HG03175 (cell line): ENCODE measurements around the gene ZBTB7C.
A peak's percentile ranks its signal among the peaks of the same experiment; 100 is the strongest.

ENCODE experiments used
- ATAC-seq: cut with Tn5 transposase; IDR thresholded peaks from one replicate; pipeline ENCODE4 v1.9.1; 2021; ENCODE audit warnings: mild to moderate bottlenecking, moderate library complexity; ENCODE audit not compliant: unreplicated experiment

Gene ZBTB7C

DNA sequence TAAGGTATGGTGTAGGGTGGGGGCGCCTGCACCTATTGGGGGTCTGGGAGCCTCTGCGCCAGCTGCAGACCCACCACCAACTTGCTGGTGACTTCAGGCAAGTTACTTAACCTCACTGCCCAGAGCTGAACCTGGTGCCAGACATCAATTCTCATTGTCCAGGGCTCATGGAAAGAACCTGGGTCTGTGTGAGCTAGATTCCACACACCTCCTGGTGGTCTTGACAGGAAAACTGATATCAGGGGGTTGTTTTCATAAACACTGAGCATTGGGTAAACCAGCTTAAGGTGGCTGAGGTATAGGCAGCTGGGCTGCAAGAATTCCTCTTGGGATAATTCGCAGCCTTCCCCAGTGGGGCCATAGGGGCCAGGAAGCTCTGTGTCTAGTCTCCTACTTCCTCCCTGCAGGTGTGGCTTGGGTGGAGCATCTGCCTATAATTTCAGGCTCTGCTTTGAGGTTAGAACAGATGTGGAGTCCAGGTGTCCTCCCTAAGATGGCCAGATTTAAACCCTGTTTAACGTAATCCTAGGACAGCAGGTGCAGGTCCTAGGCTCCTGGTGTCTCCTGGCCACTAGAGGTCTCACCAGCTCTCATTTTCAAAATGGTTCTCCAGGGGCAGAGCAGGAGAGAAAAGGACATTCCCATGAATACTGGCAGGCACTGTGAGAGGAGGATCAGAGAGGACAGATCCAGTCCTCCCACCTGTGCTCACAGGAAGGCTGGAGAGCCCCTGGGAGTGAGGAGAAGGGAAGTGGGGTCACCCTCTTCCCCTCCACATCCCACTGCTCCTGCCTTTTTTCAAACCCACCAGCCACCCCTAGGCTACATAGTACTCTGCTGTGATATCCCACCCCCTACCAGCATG lies 378.3 kb downstream of the ZBTB7C start:
- no peak for ATAC-seq

GRCh38 chr18:48029296-48029986 lies 379.7 kb downstream of the ZBTB7C start:
- ATAC-seq, result no peak

DNA sequence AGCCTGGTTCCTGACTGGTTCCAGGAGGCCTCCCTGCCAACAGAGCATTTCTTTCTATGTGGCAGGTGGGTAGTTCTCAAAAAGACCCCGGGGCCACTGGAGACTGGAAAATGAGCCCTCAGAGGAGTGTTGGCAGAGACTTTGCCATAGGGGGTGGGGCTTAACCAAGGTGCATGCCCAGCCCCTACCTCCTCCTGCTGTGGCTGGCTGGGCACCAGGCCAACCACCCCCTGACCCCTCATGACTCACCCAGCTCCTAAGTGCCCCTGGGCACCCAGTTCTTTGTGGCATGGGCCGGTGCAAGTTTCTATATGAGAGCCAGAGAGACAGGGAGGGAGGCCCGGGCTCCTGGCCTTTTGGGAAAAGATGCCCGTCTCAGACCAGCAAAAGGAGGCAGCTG lies 380.5 kb downstream of the ZBTB7C start:
- ATAC-seq, result no peak

DNA sequence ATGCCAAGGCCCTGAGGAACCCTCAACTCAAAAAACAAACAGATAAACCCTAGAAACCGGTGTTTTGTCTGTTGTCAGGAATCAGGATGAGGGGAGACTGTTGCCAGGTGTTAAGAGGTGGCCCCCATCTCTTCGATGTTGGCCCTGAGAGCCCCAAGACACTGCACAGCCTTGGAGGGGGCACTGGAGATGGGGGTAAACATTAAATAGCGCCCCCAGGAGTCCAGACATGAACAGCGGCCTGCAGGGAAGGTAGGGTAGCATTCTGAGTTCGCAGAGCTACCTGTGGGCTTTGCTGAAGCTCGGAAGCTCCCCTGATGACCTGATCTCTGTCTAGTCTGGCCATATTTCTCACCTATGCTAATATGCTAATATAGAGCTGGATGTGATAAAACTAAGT lies 381.1 kb downstream of the ZBTB7C start:
- no peak for ATAC-seq

DNA sequence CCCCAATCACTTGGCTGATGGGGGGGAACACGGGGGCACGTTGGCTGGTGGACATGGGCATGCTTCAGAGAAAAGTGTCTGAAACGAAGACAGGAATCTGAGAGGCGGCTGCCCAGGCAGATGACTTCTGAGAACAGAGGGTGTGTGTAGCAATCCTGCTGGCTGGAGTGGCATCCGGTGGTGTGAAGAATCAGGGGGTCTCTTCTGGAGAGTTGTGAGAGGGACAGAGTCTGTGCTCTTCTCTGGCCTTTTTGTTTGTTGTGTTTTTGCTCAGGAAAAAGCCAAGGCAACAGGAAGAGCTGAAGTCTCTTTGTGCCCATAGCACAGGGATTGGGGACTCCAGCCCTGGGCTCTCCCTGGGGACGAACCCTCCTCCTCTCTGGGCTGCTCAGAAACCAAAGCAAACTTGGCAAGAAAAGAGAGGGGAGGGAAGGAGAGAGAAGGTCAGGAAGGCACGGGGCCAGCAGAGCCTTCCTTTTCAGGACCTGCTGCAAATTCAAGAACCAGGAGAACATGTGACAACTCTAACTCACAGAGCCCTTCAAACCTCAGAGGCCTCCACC lies 381.7 kb downstream of the ZBTB7C start:
- no peak for ATAC-seq

GRCh38 chr18:48026216-48026615 lies 383.0 kb downstream of the ZBTB7C start:
- ATAC-seq, result no peak

GRCh38 chr18:48024881-48025660 lies 384.1 kb downstream of the ZBTB7C start:
- no peak for ATAC-seq

DNA sequence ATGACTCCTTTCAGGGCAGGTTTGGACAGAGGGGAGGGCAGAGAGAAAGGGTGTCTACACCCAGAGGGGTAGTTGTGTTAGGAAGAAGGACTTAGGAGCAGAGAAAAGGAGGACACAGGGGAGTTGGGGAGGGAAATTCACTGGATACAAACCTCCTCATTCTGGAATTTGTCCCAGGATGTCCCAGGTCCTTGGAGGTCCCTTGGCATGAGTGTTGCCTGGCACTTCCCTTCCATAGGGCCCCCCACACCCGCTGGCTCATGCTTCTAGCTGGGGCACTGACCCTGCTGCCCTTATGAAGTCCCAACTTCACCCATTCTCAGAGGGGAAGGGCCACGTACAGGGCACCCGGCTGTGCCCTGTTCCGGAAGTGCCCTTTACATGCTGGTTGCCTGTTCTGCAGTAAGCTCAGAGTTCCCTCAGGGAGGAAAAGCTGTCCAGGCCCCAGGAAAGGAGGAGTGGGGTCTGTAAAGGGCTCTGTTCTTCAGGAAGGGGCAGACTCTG lies 385.1 kb downstream of the ZBTB7C start:
- no peak for ATAC-seq

DNA sequence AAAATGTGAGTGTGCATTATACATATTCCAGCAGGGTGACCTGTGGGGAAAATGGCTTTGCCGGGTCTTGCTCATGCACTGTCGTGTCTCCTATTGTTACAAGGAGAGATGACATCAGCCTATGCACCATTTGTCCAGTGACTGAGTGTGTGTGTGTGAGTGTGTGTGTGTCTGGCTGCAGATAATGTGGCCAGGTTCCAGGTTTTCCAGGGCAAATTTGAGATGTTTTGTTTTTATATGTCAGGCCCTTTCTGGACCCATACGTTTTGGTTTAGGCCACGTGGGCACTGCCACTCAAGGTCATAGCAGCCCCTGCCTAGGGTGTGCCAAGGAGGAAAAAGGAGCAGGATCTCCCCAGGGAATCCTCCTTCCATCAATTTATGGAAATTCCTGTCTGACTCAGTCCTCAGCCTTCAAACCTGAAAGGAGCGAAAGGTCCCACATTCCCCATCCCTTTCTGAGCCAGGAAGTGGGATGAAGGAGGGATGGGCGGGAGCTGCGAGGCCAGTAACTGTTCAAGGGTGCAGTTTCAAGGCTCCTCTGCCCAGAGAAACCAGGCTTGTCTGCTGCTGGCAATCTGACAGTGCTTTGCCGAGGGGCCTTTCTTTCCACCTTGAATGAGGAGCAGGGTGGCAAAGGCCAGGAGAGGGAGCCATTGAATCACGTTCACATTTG lies 385.7 kb downstream of the ZBTB7C start:
- no peak for ATAC-seq

DNA sequence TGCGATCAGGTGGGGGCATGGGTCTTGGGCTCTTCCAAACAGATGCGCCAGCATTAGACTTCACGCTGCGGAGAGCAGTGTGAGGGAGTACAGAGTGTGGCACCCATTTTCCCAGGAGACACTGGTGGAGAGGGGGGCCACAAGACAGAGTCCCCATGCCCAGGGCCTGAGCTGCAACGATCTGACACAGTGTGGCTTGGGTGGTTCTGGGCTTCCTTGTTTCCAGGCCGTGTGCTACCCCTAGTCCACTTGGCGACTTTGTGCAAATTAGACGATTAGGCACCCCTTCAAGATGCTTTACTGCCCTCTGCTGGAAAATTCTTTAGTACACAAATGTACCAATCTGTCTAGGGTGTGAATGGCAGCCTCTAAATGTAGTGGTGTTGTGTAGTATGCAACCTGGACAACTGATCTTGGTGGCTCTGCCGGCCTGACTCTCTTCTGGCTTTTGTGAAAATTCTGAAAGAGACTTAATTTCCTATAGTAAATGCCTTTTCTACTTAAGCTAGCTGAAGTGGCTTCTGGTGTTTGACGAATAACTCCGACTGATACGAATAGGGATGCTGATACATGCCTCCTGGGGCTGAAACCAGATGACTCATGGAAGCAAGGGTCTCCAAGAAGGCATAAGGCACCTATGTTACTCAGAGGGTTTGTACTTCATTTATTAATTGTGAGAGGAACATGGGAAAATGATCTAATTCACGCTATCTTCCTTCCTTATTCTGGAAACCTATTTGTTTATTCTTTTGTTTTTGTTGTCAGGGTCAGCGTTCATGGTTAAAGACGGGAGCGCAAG lies 386.5 kb downstream of the ZBTB7C start:
- peak; percentile 52 for ATAC-seq

- ATAC-seq, result no peak
Observed at GRCh38 chr18:48022021-48022420, 387.2 kb downstream of the ZBTB7C start.

DNA sequence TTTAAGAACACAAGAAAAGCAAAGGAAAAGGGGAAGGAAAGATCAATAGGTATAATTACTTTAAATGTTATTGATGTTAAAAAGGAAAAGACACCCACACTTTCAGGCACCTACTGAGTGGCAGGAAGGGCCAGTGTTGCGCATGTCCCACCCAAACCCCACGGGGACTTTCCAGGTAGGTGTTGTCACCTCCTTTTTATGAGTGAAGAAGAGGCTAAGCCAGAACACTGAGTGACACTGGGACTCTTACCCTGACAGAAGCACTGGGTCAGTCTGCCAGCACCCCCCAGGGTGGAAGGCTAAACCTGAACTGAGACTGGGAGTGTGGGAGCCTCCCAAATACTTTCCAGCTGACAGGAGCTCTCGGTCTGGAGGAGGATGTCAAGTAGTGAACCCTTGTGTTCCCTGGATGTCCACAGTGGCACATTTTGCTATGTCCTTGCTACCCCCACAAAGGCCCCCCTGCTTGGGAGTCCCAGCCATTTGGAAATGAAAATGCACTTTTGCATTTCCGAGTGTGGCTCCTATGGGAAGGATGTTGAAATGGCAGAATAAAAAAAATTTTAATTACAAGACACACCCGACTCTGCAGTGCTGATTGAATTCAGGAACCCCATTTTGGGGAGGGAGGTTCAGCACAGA lies 387.8 kb downstream of the ZBTB7C start:
- no peak for ATAC-seq

GRCh38 chr18:48020337-48021250 lies 388.6 kb downstream of the ZBTB7C start:
- no peak for ATAC-seq

- no peak for ATAC-seq
Observed at GRCh38 chr18:48019557-48020325, 389.4 kb downstream of the ZBTB7C start.

DNA sequence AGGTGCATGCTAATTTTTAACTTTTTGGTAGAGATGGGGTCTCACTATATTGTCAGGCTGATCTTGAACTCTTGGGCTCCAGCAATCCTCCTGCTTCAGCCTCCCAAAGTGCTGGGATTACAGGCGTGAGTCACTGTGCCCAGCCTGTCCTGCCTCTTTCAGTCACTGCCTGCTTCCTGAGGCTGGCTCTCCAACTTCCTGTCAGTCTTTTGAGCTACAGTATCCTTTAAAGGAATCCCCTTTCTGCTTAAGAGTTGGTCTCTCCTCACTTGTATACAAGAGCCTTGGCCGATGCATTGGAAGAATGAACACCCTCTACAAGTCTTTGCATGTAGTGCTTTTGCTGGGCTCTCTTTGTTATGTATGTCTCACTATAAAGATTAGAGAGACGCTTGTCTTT lies 390.3 kb downstream of the ZBTB7C start:
- no peak for ATAC-seq

GRCh38 chr18:48017635-48018034 lies 391.5 kb downstream of the ZBTB7C start:
- ATAC-seq, result no peak

- ATAC-seq, result no peak
Observed at GRCh38 chr18:48013162-48013561, 396.0 kb downstream of the ZBTB7C start.
